GM13976 (cell line): ENCODE results near the gene ATP8B1.

ENCODE experiments used
- DNase-seq: peaks from one replicate; pipeline ENCODE4 v3.0.0; 2012; ENCODE audit warnings: low spot score
- CTCF ChIP-seq: IDR thresholded peaks from 2 replicates; pipeline ENCODE4 v1.5.1; 2012; ENCODE audit warnings: borderline replicate concordance, mild to moderate bottlenecking; ENCODE audit not compliant: insufficient read depth; ENCODE audit errors: extremely low read depth, missing control alignments, control extremely low read depth
- in situ Hi-C: fragments of 300-500 bp; cut with MboI; formaldehyde crosslinking; loops from one replicate; pipeline ENCODE4 v1.12.0; 2022; ENCODE audit warnings: low sequenced_read_pairs, mixed read lengths, inconsistent platforms; ENCODE audit not compliant: unreplicated experiment

The ATP8B1 gene

GRCh38 chr18:57782049-57782448 is 21.1 kb downstream of the ATP8B1 start:
- DNase-seq = no peak
- in situ Hi-C loops = no loop called here
- TF ChIP-seq CTCF = no peak

- in situ Hi-C loops = no loop called here
- TF ChIP-seq CTCF = no peak
- DNase-seq = peak; percentile 35
These were observed 22.3 kb downstream of the ATP8B1 start for GRCh38 chr18:57780706-57781347.

GRCh38 chr18:57780318-57780705 is 22.8 kb downstream of the ATP8B1 start:
- no peak for TF ChIP-seq CTCF
- DNase-seq = no peak
- in situ Hi-C loops = no loop called here

GRCh38 chr18:57776767-57777166 is 26.3 kb downstream of the ATP8B1 start:
- in situ Hi-C loops = no loop called here
- no peak for DNase-seq
- TF ChIP-seq CTCF = no peak

- no peak for TF ChIP-seq CTCF
- in situ Hi-C loops = no loop called here
These were observed 26.8 kb downstream of the ATP8B1 start for GRCh38 chr18:57776354-57776753.

GRCh38 chr18:57775937-57776336 is 27.2 kb downstream of the ATP8B1 start:
- in situ Hi-C loops = no loop called here
- no peak for DNase-seq
- TF ChIP-seq CTCF = no peak

More at GRCh38 chr18:57776354-57776753, 26.8 kb downstream of the ATP8B1 start:
- no peak for DNase-seq
